SK-N-SH (cell line): ENCODE data around the gene TRPV6.

Experiments
- JUND ChIP-seq: IDR thresholded peaks from 2 replicates; pipeline ENCODE4 v1.4.0; 2012
- MEF2A ChIP-seq: IDR thresholded peaks from 2 replicates; pipeline ENCODE4 v1.4.0; 2012; ENCODE audit warnings: low read depth, borderline replicate concordance
- NFIC ChIP-seq: IDR thresholded peaks from 2 replicates; pipeline ENCODE4 v1.4.0; 2012; ENCODE audit warnings: borderline replicate concordance
- POLR2AphosphoS5 ChIP-seq: IDR thresholded peaks from 2 replicates; pipeline ENCODE4 v1.6.1; 2012; ENCODE audit warnings: low read depth, low read length
- REST ChIP-seq: IDR thresholded peaks from 2 replicates; pipeline ENCODE4 v1.6.1; 2012; ENCODE audit warnings: mild to moderate bottlenecking, low read depth, low read length, moderate library complexity
- RFX5 ChIP-seq: IDR thresholded peaks from 2 replicates; pipeline ENCODE4 v1.6.1; 2012; ENCODE audit warnings: mild to moderate bottlenecking, improper control_type of control experiment, low read length
- TF ChIP-seq, protein P1 (sequence below): fragments of 200-600 bp; sonication (generic); IDR thresholded peaks from 2 replicates; pipeline ENCODE4 v1.6.1; 2017; ENCODE audit warnings: antibody characterized with exemption, mild to moderate bottlenecking, moderate library complexity

- TF ChIP-seq REST: no peak
- TF ChIP-seq JUND: no peak
- TF ChIP-seq, protein P1, sequence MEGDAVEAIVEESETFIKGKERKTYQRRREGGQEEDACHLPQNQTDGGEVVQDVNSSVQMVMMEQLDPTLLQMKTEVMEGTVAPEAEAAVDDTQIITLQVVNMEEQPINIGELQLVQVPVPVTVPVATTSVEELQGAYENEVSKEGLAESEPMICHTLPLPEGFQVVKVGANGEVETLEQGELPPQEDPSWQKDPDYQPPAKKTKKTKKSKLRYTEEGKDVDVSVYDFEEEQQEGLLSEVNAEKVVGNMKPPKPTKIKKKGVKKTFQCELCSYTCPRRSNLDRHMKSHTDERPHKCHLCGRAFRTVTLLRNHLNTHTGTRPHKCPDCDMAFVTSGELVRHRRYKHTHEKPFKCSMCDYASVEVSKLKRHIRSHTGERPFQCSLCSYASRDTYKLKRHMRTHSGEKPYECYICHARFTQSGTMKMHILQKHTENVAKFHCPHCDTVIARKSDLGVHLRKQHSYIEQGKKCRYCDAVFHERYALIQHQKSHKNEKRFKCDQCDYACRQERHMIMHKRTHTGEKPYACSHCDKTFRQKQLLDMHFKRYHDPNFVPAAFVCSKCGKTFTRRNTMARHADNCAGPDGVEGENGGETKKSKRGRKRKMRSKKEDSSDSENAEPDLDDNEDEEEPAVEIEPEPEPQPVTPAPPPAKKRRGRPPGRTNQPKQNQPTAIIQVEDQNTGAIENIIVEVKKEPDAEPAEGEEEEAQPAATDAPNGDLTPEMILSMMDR: no peak
- no peak for TF ChIP-seq MEF2A
- TF ChIP-seq NFIC: no peak
- TF ChIP-seq POLR2AphosphoS5: no peak
- no peak for TF ChIP-seq RFX5
Observed at GRCh38 chr7:142881586-142882337, 3.8 kb downstream of the TRPV6 start.
